ENCODE results near the gene TM4SF5. TPM values are rescaled to one million over a fixed set of nuclear protein-coding genes. Genes with fewer than 3 reads are reported as not detected.

Gene TM4SF5
- 1 to 10 TPM in 1 of 6 donors, under 1 TPM in 3, not detected in 2; 0.31 to 1.2 (median 0.61) TPM for total RNA-seq
- polyA plus RNA-seq: under 1 TPM; 0.46 to 0.77 TPM

- FAIRE-seq: no peak
- H3K27me3 ChIP-seq: no peaks in the 10 kb centered on the region
- peak in 5 of 6 donors; percentile 14 to 62 (median 43) for DNase-seq
- intact Hi-C loops (cut with DNase I): no loop called here
- WGBS, 2 donors: 28 to 31% methylated on average over 13 of the region's 13 CpGs
- H3K4me3 ChIP-seq: no peak within 1 kb of the TSS
- no peak within 1 kb of the TSS for H3K27ac ChIP-seq
- no peak for TF ChIP-seq CTCF (IDR thresholded peaks at IDR 0.05)
- no peaks in the 10 kb centered on the region for H3K4me1 ChIP-seq
- peak; percentile 56 to 91 (median 84) for ATAC-seq
- H3K36me3 ChIP-seq: no peaks in the 10 kb centered on the region
- no peaks in the 10 kb centered on the region for H3K9me3 ChIP-seq
These were observed at the start of gene TM4SF5 for GRCh38 chr17:4771519-4772234. TSS of gene TM4SF5 (plus strand) at chr17:4771886. CDS start at chr17:4771923, 37 bp downstream.

GRCh38 chr17:4722678-4723240, 48.9 kb upstream of the TM4SF5 start:
- no peak for DNase-seq
- peak overlapping the region in 1 of 4 donors; percentile 89 for H3K27ac ChIP-seq

GRCh38 chr17:4724650-4725049, 47.0 kb upstream of the TM4SF5 start:
- DNase-seq (no peak), ATAC-seq (no peak), FAIRE-seq (no peak)
- peaks cover 22 to 25% (median 24%) of the 10 kb centered on the region in 3 donors for H3K4me1 ChIP-seq
- 78 to 80% methylated on average over 5 of the region's 5 CpGs for WGBS, 2 donors
- TF ChIP-seq CTCF (IDR thresholded peaks at IDR 0.05): no peak
- no peak overlapping the region for H3K27ac ChIP-seq
- intact Hi-C loops (cut with DNase I): no loop called here
- no peak overlapping the region for H3K4me3 ChIP-seq
- no peaks in the 10 kb centered on the region for H3K36me3 ChIP-seq
- no peaks in the 10 kb centered on the region for H3K9me3 ChIP-seq
- no peaks in the 10 kb centered on the region for H3K27me3 ChIP-seq

More at GRCh38 chr17:4722678-4723240, 48.9 kb upstream of the TM4SF5 start:
- no peak overlapping the region for H3K4me3 ChIP-seq
- intact Hi-C loops (cut with DNase I): no loop called here
- no peaks in the 10 kb centered on the region for H3K36me3 ChIP-seq
- FAIRE-seq: no peak
- H3K4me1 ChIP-seq: peaks cover 20 to 26% (median 23%) of the 10 kb centered on the region in 3 donors
- 87% methylated on average over 16 of the region's 16 CpGs for WGBS, 2 donors
- TF ChIP-seq CTCF (IDR thresholded peaks at IDR 0.05): no peak
- H3K27me3 ChIP-seq: no peaks in the 10 kb centered on the region
- H3K9me3 ChIP-seq: no peaks in the 10 kb centered on the region
- no peak for ATAC-seq

GRCh38 chr17:4725646-4726310, 45.9 kb upstream of the TM4SF5 start:
- intact Hi-C loops (cut with DNase I): no loop called here
- DNase-seq (no peak), ATAC-seq (no peak), FAIRE-seq (no peak)
- H3K27me3 ChIP-seq: no peaks in the 10 kb centered on the region
- H3K36me3 ChIP-seq: no peaks in the 10 kb centered on the region
- H3K27ac ChIP-seq: peak overlapping the region in 2 of 4 donors; percentile 35 to 46
- no peak for TF ChIP-seq CTCF (IDR thresholded peaks at IDR 0.05)
- H3K4me1 ChIP-seq: peaks cover 16 to 21% (median 18%) of the 10 kb centered on the region in 3 donors
- no peak overlapping the region for H3K4me3 ChIP-seq
- no peaks in the 10 kb centered on the region for H3K9me3 ChIP-seq
- 85 to 87% methylated on average over 9 of the region's 9 CpGs for WGBS, 2 donors
